ENCODE data around the gene CXorf38. TPM values are rescaled to one million over a fixed set of nuclear protein-coding genes. Genes with fewer than 3 reads are reported as not detected.

Gene CXorf38, protein sequence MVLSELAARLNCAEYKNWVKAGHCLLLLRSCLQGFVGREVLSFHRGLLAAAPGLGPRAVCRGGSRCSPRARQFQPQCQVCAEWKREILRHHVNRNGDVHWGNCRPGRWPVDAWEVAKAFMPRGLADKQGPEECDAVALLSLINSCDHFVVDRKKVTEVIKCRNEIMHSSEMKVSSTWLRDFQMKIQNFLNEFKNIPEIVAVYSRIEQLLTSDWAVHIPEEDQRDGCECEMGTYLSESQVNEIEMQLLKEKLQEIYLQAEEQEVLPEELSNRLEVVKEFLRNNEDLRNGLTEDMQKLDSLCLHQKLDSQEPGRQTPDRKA
- total RNA-seq = 7.1 and 7.8 TPM in 2 replicates
- long read RNA-seq, transcript CXorf38-201 (7 exons, 2,118 nt) = major isoform, 14 of 20 reads
- long read RNA-seq, partial matches to known transcripts = 1 of 20 reads
- long read RNA-seq, other reads (novel, unspliced or antisense) = 4 of 20 reads

DNA sequence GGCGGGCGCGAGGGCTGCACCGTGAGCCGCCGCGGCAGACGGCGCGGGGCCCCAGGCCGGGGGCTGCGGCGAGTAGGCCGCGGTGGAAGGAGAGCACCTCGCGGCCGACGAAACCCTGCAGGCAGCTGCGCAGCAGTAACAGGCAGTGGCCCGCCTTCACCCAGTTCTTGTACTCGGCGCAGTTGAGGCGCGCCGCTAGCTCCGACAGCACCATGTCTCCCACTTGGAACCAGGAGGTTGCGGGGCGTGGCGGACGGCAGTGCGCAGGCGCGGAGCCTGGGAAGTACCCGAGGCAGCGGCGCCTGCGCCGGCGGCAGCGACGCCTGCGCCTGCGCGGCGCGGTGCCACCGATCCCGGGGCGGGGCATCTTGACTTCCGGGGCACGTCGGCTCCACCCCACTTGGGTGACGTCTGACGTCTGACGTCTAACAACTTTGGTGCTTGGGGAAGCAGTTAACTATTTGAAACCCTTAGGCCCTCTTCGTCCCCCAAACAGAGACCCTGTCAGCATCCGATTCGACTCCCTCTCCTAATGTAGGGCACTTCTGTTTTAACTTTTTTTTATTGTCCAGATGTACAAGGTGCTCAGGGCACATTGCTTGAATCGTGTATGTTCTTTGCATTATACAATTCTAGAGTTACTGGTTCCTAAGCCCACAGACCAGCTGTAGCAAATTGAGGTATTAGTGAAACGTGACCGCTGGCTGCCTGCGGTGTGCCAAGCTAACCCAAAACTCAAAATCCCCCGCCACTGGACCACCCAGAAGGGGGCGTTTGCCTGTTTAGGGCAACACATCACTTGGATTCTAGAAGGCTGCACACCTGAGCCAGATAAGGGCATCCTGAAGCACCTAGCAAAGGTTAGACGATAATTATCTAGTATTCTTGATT lies at the start of gene CXorf38:
Gene CXorf38, minus strand, starts transcription at position 255 of the 891 bp plus-strand sequence. Its CDS starts 41 bp downstream, at position 214.
- H3K4me1 Mint-ChIP-seq = peaks cover 21% of the 10 kb centered on the region
- H3K36me3 Mint-ChIP-seq (ENCODE audit: low read depth) = peaks cover 8% of the 10 kb centered on the region
- H3K9me3 Mint-ChIP-seq = no peaks in the 10 kb centered on the region
- peak within 1 kb of the TSS; percentile 88 for H3K27ac Mint-ChIP-seq (ENCODE audit: unreplicated experiment)
- peak; percentile 74 for DNase-seq (ENCODE audit: low read depth, low spot score)
- peak within 1 kb of the TSS; percentile 92 for H3K4me3 Mint-ChIP-seq
- no peak for TF ChIP-seq CTCF (conservative IDR thresholded peaks at IDR 0.05)
- H3K27me3 Mint-ChIP-seq (ENCODE audit: low read depth) = no peaks in the 10 kb centered on the region

DNA sequence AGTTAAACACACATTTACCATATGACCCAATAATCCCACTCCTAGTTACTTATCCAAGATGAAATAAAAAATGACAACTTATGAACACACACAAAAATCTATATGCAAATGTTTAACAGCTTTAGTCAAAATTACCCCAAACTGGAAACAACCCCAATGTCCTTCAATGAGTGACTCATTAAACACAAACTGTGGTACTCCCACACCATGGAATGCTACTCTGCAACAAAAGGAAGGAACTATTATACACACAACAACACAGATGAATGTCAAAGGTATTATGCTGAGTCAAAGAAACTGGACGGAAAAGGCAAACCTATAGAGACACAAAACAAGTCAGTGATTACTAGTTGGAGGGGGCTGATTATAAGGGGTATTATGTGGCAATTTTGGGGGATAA lies 47.4 kb upstream of the CXorf38 start:
- no peak overlapping the region for H3K27ac Mint-ChIP-seq (ENCODE audit: unreplicated experiment)
- no peak for DNase-seq (ENCODE audit: low read depth, low spot score)
- no peaks in the 10 kb centered on the region for H3K27me3 Mint-ChIP-seq (ENCODE audit: low read depth)
- H3K36me3 Mint-ChIP-seq (ENCODE audit: low read depth) = peaks cover 32% of the 10 kb centered on the region
- TF ChIP-seq CTCF (conservative IDR thresholded peaks at IDR 0.05) = no peak
- no peak overlapping the region for H3K4me3 Mint-ChIP-seq
- no peaks in the 10 kb centered on the region for H3K9me3 Mint-ChIP-seq
- no peaks in the 10 kb centered on the region for H3K4me1 Mint-ChIP-seq

DNA sequence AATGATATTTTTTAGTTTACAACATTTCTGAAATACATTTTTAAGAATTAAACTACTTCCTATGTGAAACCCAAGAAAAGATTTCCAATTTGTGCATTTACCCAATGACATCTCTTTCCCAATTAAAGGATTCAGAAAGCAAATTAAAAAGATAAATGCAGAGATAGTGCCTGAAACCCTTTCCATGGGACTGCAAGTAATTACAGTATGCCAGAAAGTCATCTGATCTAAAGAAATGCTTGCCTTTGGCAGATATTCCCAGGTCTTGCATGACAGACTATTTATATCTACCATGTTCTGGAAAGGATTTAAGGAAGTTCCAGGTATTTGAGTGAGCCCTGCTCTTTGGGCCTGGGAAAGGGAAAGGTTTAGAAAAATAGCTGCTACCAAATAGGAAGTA lies 41.6 kb upstream of the CXorf38 start:
- Mint-ChIP-seq H3K4me3 (no peak overlapping the region), H3K4me1 (peaks cover 16% of the 10 kb centered on the region), H3K27me3 (ENCODE audit: low read depth) (no peaks in the 10 kb centered on the region), H3K9me3 (no peaks in the 10 kb centered on the region), H3K27ac (ENCODE audit: unreplicated experiment) (no peak overlapping the region), H3K36me3 (ENCODE audit: low read depth) (peaks cover 18% of the 10 kb centered on the region)
- DNase-seq (ENCODE audit: low read depth, low spot score) = no peak
- no peak for TF ChIP-seq CTCF (conservative IDR thresholded peaks at IDR 0.05)

GRCh38 chrX:40687169-40687568 lies 39.8 kb upstream of the CXorf38 start:
- Mint-ChIP-seq H3K4me1 (peaks cover 16% of the 10 kb centered on the region), H3K9me3 (no peaks in the 10 kb centered on the region)

More at GRCh38 chrX:40687169-40687568, 39.8 kb upstream of the CXorf38 start:
- H3K27ac Mint-ChIP-seq (ENCODE audit: unreplicated experiment) = no peak overlapping the region
- H3K27me3 Mint-ChIP-seq (ENCODE audit: low read depth) = no peaks in the 10 kb centered on the region
- peaks cover 10% of the 10 kb centered on the region for H3K36me3 Mint-ChIP-seq (ENCODE audit: low read depth)
- no peak overlapping the region for H3K4me3 Mint-ChIP-seq
- no peak for DNase-seq (ENCODE audit: low read depth, low spot score)
- TF ChIP-seq CTCF (conservative IDR thresholded peaks at IDR 0.05) = no peak

Measured in neural crest cell (in vitro differentiated cells).